T-helper 17 cell (primary cell): ENCODE data around the gene DNAJB6. TPM values are rescaled to one million over a fixed set of nuclear protein-coding genes. Genes with fewer than 3 reads are reported as not detected.

Source experiments
- ATAC-seq: fragments of 150-1000 bp; cut with Tn5 transposase; 2 replicates; pipeline ENCODE4 v1.10.0; 2021; ENCODE audit warnings: mild to moderate bottlenecking, moderate library complexity
- DNase-seq, 3 donors: peaks; one replicate each; pipeline versions ENCODE4 v3.0.0 to v3.0.0-alpha.2; 2020 to 2021
- H3K9me3 ChIP-seq: one replicate; pipeline ENCODE4 v1.7.0; 2013; ENCODE audit warnings: low read length, mild to moderate bottlenecking; ENCODE audit not compliant: control insufficient read depth, poor library complexity, severe bottlenecking
- H3K27ac Mint-ChIP-seq: one replicate; pipeline ENCODE4 v1.8.0; 2022; ENCODE audit warnings: mild to moderate bottlenecking, moderate library complexity, mixed read lengths
- H3K27me3 Mint-ChIP-seq: one replicate; pipeline ENCODE4 v1.8.0; 2022; ENCODE audit warnings: mixed read lengths
- H3K36me3 Mint-ChIP-seq: one replicate; pipeline ENCODE4 v1.8.0; 2022; ENCODE audit warnings: low read depth, mixed read lengths
- H3K4me1 Mint-ChIP-seq: one replicate; pipeline ENCODE4 v1.8.0; 2022; ENCODE audit warnings: mild to moderate bottlenecking, mixed read lengths
- H3K4me3 Mint-ChIP-seq: one replicate; pipeline ENCODE4 v1.8.0; 2022; ENCODE audit warnings: mild to moderate bottlenecking, moderate library complexity, mixed read lengths
- total RNA-seq, 4 donors: library from RNA in 2 of 4; stranded (reverse) in 2 of 4; gene quantifications; one replicate each; pipeline ENCODE4 v1.2.3 and lab custom pipeline; 2022 to 2026

The DNAJB6 gene
- total RNA-seq, 2 donors from 2014 or later, result 266 to 278 TPM

DNA sequence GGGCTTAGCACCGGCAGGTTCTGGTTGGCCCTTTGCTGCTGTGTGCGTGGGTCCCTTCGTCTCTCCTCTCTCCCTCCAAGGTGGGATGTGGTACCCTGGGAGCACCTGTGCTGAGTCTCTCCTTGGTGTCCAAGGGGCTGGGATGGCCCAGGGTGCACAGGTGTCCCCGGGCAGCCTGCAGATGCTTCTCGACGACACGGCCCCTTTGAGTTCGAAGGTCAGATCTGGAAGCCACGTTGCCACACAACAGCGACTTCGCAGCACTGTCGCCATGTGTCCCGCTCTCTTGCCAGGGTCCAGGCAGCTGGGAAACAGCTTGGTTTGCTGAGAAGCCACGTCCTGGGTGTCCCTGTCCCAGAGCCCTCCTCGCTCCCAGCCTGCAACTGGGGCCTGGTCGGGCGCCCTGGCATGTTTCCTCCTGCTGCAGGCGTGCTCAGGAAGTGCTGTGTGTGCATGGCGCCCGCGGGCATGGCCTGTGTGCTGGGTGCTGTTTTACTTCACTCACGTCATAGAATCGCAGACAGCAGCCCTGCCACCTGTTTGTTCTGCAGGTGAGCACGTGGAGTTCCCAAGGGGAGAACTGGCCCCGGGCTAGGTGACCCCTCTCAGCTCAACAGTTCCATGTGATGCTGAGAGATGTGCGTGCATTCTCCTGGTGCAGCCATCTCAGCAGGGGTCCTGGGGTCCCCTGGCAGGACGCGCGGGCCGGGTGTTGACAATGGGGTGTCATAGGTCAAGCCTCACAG, 70.9 kb downstream of the DNAJB6 start:
- Mint-ChIP-seq H3K27me3 (no peaks in the 10 kb centered on the region), H3K27ac (no peak overlapping the region), H3K36me3 (no peaks in the 10 kb centered on the region), H3K4me1 (peaks cover 15% of the 10 kb centered on the region), H3K4me3 (peak overlapping the region; percentile 15)
- no peak for ATAC-seq
- DNase-seq, result no peak
- no peaks in the 10 kb centered on the region for H3K9me3 ChIP-seq

- Mint-ChIP-seq H3K27me3 (no peaks in the 10 kb centered on the region), H3K4me1 (peaks cover 9% of the 10 kb centered on the region), H3K36me3 (no peaks in the 10 kb centered on the region), H3K27ac (peak overlapping the region; percentile 75), H3K4me3 (no peak overlapping the region)
- H3K9me3 ChIP-seq, result no peaks in the 10 kb centered on the region
- ATAC-seq (no peak), DNase-seq (no peak)
Observed at GRCh38 chr7:157408258-157409101, 71.7 kb downstream of the DNAJB6 start.

DNA sequence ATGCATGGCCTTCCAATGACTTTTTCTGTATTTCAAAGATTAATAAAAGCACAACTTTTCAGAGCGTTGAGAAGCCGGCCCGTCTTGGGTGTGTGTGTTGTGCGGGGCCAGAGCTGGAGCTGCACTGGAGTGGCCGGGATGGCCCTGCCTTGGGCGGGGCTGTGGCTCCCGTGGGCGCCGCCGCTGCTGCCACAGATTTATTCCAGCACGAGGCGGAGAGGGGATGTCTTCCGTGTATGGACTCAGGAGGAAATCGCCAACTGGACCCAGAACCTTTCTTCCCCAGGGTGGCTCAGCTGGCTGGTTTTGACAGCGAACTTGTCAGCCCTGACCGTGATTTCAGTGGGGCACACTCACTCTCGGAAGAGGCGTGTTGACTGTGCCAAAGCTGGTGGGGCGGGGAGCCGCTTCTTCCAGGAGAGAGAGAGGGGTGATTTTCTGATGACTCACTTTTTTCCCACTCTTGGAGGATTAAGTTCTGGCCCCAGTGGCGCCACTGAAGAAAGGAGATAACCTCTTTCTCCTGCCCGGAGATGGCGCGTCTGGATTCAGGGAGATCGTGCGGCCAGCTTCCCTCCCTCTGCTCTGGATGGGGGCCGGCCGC, 72.4 kb downstream of the DNAJB6 start:
- Mint-ChIP-seq H3K27ac (peak overlapping the region; percentile 75), H3K27me3 (no peaks in the 10 kb centered on the region), H3K36me3 (no peaks in the 10 kb centered on the region), H3K4me1 (peaks cover 9% of the 10 kb centered on the region), H3K4me3 (no peak overlapping the region)
- no peak for DNase-seq
- no peaks in the 10 kb centered on the region for H3K9me3 ChIP-seq
- no peak for ATAC-seq

- no peak for DNase-seq
- H3K27ac Mint-ChIP-seq, result peak overlapping the region; percentile 92
- H3K9me3 ChIP-seq, result no peaks in the 10 kb centered on the region
- peaks cover 10% of the 10 kb centered on the region for H3K4me1 Mint-ChIP-seq
- ATAC-seq, result no peak
- H3K4me3 Mint-ChIP-seq, result no peak overlapping the region
- no peaks in the 10 kb centered on the region for H3K36me3 Mint-ChIP-seq
- no peaks in the 10 kb centered on the region for H3K27me3 Mint-ChIP-seq
Observed at GRCh38 chr7:157409753-157410727, 73.2 kb downstream of the DNAJB6 start.

DNA sequence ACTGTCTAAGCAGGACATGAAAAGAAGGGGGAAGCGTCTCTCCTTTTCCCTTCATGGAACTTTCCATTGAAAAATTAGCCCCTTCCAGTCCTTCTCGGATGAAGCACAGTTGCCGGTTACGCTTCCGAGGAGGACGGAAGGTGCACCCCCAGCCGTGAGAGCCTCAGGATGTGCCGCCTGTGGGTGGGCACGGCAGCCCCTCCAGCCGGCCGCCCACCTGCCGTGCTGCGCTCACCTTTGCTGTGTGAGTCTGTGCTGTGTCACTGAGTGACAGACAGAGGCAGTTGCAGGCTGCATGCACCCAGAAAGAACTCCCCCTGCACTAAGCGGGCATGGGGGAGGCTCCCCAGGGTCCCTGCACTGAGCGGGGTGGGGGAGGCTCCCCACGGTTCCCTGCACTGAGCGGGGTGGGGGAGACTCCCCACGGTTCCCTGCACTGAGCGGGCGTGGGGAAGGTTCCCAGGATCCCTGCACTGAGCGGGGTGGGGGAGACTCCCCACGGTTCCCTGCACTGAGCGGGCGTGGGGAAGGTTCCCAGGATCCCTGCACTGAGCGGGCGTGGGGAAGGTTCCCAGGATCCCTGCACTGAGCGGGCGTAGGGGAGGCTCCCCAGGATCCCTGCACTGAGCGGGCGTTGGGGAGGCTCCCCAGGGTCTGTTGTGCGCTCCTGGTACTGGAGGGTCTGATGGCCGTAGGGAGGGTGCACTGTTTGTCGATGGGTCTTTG, 74.2 kb downstream of the DNAJB6 start:
- H3K9me3 ChIP-seq, result no peaks in the 10 kb centered on the region
- ATAC-seq (no peak), DNase-seq (no peak)
- Mint-ChIP-seq H3K36me3 (peaks cover 3% of the 10 kb centered on the region), H3K27ac (peak overlapping the region; percentile 92), H3K4me3 (no peak overlapping the region), H3K4me1 (peaks cover 12% of the 10 kb centered on the region), H3K27me3 (no peaks in the 10 kb centered on the region)

GRCh38 chr7:157411580-157411979, 74.8 kb downstream of the DNAJB6 start:
- DNase-seq, result peak; percentile 53 to 62 (median 58)
- no peaks in the 10 kb centered on the region for H3K9me3 ChIP-seq
- peaks cover 12% of the 10 kb centered on the region for H3K4me1 Mint-ChIP-seq
- peak; percentile 88 for ATAC-seq
- peaks cover 3% of the 10 kb centered on the region for H3K36me3 Mint-ChIP-seq
- H3K27me3 Mint-ChIP-seq, result no peaks in the 10 kb centered on the region
- peak overlapping the region; percentile 92 for H3K27ac Mint-ChIP-seq
- H3K4me3 Mint-ChIP-seq, result peak overlapping the region; percentile 82

- Mint-ChIP-seq H3K27me3 (no peaks in the 10 kb centered on the region), H3K36me3 (peaks cover 3% of the 10 kb centered on the region), H3K27ac (peak overlapping the region; percentile 92), H3K4me1 (peaks cover 15% of the 10 kb centered on the region), H3K4me3 (peak overlapping the region; percentile 82)
- ATAC-seq, result peak; percentile 78
- peak in 1 of 3 donors; percentile 39 for DNase-seq
- H3K9me3 ChIP-seq, result no peaks in the 10 kb centered on the region
Observed at GRCh38 chr7:157412021-157412443, 75.2 kb downstream of the DNAJB6 start.

- Mint-ChIP-seq H3K4me3 (peak overlapping the region; percentile 82), H3K27ac (peak overlapping the region; percentile 92), H3K27me3 (no peaks in the 10 kb centered on the region), H3K4me1 (peaks cover 16% of the 10 kb centered on the region), H3K36me3 (peaks cover 3% of the 10 kb centered on the region)
- ATAC-seq, result no peak
- DNase-seq, result no peak
- no peaks in the 10 kb centered on the region for H3K9me3 ChIP-seq
Observed at GRCh38 chr7:157412491-157413180, 75.8 kb downstream of the DNAJB6 start.

DNA sequence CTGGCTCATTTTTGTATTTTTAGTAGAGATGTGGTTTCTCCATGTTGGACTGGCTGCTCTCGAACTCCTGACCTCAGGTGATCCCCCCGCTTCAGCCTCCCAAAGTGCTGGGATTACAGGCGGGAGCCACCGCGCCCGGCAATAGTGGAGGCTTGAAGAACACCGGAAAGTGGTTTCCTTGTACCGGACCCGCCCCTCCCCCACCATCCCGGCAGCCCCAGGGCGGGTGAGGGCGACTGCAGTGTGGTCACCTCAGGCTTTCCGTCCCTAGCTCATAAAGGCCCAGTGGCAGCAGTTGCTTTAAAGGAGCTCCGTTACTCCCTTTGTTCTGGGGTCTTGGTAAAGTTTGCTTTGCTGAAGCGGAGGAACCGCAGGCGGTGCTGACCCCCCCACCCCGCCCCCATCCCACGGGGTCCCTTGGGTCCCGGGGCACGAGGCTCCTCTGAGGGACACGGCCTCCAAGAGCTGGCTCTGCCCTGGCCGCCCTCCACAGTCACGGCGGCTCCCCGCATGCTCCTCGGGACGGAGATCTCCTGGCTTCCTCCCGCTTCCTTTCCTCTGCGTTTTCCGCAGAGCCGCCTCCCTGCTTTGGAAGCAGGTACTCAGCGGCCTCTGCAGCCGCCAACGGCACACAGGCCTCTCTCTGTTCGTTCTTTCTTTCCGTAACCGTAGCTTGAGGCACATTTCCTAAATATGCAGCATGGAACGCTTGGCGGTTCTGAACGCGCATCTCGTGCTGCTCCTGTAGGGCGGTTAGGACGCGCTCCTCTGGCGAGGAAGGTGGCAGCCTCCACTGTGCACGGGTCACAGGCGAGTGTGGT, 77.3 kb downstream of the DNAJB6 start:
- H3K27me3 Mint-ChIP-seq, result no peaks in the 10 kb centered on the region
- H3K9me3 ChIP-seq, result no peaks in the 10 kb centered on the region
- H3K4me1 Mint-ChIP-seq, result peaks cover 16% of the 10 kb centered on the region
- DNase-seq, result no peak
- no peak overlapping the region for H3K27ac Mint-ChIP-seq
- peak overlapping the region; percentile 75 for H3K4me3 Mint-ChIP-seq
- no peak for ATAC-seq
- H3K36me3 Mint-ChIP-seq, result peaks cover 3% of the 10 kb centered on the region

DNA sequence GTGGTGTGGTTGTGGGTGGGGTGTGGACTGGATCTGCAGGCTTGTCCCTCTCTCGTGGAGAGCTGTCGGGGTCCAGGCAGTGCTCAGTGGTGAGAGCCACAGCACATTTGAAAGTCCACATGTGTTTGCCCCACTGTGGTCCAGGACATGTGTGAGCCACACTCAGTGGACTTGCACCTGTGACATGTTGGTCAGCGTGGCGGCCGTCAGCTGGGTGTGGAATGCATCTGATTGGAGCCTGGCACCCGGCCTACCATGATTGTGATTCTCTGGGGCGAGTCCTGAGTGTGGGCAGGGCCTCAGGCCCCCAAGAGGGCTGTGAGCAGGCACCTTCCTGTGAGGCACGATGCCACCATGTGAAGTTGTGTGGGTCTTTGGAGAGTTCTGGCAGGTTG, 77.9 kb downstream of the DNAJB6 start:
- DNase-seq (no peak), ATAC-seq (no peak)
- peak overlapping the region; percentile 75 for H3K4me3 Mint-ChIP-seq
- peaks cover 16% of the 10 kb centered on the region for H3K4me1 Mint-ChIP-seq
- H3K9me3 ChIP-seq, result no peaks in the 10 kb centered on the region
- H3K27ac Mint-ChIP-seq, result no peak overlapping the region
- H3K27me3 Mint-ChIP-seq, result no peaks in the 10 kb centered on the region
- peaks cover 3% of the 10 kb centered on the region for H3K36me3 Mint-ChIP-seq

GRCh38 chr7:157415486-157415885, 78.7 kb downstream of the DNAJB6 start:
- no peak for DNase-seq
- peaks cover 3% of the 10 kb centered on the region for H3K36me3 Mint-ChIP-seq
- no peaks in the 10 kb centered on the region for H3K27me3 Mint-ChIP-seq
- no peak for ATAC-seq
- no peak overlapping the region for H3K4me3 Mint-ChIP-seq
- peaks cover 16% of the 10 kb centered on the region for H3K4me1 Mint-ChIP-seq
- no peaks in the 10 kb centered on the region for H3K9me3 ChIP-seq
- no peak overlapping the region for H3K27ac Mint-ChIP-seq
